ENCODE data around the gene UCN3. TPM values are rescaled to one million over a fixed set of nuclear protein-coding genes. Genes with fewer than 3 reads are reported as not detected.

The UCN3 gene
- total RNA-seq, 2 donors from 2014 or later: not detected

GRCh38 chr10:5418584-5418983 lies 53.8 kb downstream of the UCN3 start:
- Mint-ChIP-seq H3K27ac (no peak overlapping the region), H3K9me3 (peaks cover 10 to 21% of the 10 kb centered on the region in 2 donors), H3K36me3 (peaks cover 11 to 22% of the 10 kb centered on the region in 2 donors)
- DNase-seq (ENCODE audit: low spot score in 2 of 2) (no peak), ATAC-seq (no peak)

- peaks cover 10 to 21% of the 10 kb centered on the region in 2 donors for H3K9me3 Mint-ChIP-seq
- H3K27ac Mint-ChIP-seq: no peak overlapping the region
- peaks cover 11 to 22% of the 10 kb centered on the region in 2 donors for H3K36me3 Mint-ChIP-seq
- ATAC-seq: no peak
- no peak for DNase-seq (ENCODE audit: low spot score in 2 of 2)
Observed at GRCh38 chr10:5419466-5420094, 54.8 kb downstream of the UCN3 start.

- Mint-ChIP-seq H3K27ac (no peak overlapping the region), H3K9me3 (peaks cover 10 to 13% of the 10 kb centered on the region in 2 donors), H3K36me3 (peaks cover 11 to 14% of the 10 kb centered on the region in 2 donors)
- no peak for ATAC-seq
- DNase-seq (ENCODE audit: low spot score in 2 of 2): no peak
Observed at GRCh38 chr10:5423771-5424170, 59.0 kb downstream of the UCN3 start.

Other genes starting within 250 kb of the UCN3 start
- under 1 TPM in 1 of 2 donors, not detected in 1; 0.58 TPM for gene AKR1C8, start 179.8 kb upstream of the UCN3 start, total RNA-seq
- gene AKR1C4, start 168.1 kb upstream of the UCN3 start, total RNA-seq: not detected
- not detected for gene TUBAL3, start 39.9 kb downstream of the UCN3 start, total RNA-seq
- gene NET1, start 47.6 kb downstream of the UCN3 start, total RNA-seq: 10 to 100 TPM; 19.5 to 33.4 TPM
- not detected for gene CALML5, start 134.6 kb downstream of the UCN3 start, total RNA-seq
- gene CALML3, start 160.0 kb downstream of the UCN3 start, total RNA-seq: not detected